ENCODE data around the gene STAT6.

The STAT6 gene

DNA sequence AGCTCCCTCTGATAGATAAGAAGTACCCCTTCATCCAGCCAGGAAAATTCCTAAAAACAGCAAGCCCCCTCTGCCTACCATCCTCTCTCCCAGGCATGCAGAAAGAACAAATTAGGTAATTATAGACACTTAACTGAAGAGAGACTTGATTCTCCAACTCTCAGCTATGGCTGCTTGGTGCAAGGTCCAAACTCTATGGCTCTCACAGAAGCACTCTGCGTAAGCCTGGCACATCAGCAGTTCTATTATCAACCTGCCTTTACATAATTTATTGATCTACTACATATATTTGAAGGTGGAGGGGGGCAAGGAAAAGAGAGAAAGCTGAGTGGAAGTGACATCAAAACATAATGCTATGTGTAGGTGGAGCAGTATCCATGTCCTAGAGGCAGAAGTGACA, 60.2 kb downstream of the STAT6 start:
- DNase-seq (ENCODE audit: low read depth in 2 of 2): no peak

DNA sequence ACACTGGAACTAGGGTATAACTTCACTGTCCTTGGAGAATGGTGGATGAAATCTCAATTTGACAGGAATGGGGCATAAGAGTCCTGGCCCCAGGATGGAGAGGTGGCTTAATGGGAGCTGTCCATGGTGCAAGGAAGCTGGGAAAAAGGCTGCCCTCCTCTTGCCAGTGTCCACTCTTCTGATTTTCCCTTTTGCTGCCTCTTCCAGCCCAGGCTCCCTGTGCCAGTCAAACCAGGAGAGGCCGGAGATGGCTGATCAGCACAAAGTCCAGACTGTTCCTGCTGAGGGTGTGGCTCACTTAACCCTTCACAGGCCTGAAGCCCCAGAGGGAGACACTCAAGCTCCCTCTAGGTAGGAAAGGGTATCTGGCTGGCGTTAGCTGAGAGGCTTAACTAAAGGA, 61.3 kb downstream of the STAT6 start, which contains the start of gene MYO1A:
MYO1A (minus strand) TSS at position 240 of the 400 bp plus-strand sequence. CDS start 1,806 bp downstream, outside the sequence.
- DNase-seq (ENCODE audit: low read depth in 2 of 2): no peak

DNA sequence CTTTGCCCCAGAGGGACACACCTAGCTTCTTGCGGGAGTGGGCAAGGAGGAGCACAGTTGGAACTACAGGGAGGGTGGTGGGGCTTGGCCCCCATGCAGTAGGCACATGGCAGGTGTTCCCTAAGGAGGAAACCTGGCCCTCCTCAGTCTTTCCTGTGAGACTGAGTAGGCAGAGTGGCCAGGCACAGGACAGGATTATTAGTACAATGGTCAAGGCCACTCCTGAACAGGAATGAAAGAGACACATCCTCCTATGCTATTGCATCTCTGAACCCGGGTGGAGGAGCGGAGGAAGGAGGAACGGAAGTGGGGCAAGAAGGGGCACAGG, 62.1 kb downstream of the STAT6 start:
- no peak for DNase-seq (ENCODE audit: low read depth in 2 of 2)

DNA sequence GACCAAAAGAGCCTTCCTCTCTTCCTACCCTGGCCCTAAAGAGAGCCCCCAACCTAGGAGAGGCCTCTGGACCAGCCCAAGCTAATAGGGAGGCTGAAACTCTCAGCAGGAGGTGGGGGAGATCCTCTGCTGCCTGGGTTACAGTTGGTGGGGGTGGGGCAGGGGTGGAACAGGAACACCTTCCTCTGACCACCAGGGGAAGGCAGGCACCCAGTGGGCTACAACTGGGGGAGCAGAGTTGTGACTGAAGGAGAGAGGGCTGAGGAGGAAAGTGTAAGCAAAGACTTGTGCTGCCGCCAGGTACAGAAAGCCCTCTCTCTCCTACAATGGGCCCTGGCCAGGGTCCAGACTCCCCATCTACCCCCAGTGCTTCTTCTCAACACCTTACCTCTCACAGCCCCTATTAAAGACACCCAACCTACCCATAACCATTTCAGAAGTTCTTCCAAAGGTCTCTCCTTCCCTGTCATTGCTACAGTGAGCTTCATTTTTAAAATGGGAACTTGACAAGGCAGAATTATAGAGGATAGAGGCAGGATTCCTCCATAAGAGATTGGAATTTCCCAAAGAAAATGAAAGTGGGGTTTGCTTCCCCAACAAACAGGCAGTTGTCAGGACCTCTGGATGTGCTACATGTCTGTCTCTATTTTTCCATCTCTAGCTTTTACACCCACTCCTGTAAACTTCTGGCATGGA, 62.6 kb downstream of the STAT6 start:
- DNase-seq (ENCODE audit: low read depth in 2 of 2): no peak

DNA sequence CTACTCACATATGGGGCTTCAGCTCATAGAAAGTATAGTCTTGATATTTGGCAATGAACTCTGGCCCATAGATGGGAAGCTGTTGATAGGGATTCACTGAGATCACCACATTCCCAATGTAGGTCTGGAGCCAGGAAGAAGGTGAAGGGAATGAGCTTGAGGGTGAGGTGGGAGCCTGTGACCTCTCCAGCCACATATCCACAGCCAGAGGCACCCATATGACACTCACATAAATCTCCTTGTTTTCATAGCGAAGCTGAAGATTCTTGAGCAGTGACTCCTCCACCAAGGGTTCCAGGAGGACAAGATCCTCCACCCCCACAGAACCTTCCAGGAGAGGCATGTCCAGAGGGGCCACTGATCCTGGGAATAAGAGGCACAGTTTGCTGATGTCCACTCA, 63.2 kb downstream of the STAT6 start:
- no peak for DNase-seq (ENCODE audit: low read depth in 2 of 2)

DNA sequence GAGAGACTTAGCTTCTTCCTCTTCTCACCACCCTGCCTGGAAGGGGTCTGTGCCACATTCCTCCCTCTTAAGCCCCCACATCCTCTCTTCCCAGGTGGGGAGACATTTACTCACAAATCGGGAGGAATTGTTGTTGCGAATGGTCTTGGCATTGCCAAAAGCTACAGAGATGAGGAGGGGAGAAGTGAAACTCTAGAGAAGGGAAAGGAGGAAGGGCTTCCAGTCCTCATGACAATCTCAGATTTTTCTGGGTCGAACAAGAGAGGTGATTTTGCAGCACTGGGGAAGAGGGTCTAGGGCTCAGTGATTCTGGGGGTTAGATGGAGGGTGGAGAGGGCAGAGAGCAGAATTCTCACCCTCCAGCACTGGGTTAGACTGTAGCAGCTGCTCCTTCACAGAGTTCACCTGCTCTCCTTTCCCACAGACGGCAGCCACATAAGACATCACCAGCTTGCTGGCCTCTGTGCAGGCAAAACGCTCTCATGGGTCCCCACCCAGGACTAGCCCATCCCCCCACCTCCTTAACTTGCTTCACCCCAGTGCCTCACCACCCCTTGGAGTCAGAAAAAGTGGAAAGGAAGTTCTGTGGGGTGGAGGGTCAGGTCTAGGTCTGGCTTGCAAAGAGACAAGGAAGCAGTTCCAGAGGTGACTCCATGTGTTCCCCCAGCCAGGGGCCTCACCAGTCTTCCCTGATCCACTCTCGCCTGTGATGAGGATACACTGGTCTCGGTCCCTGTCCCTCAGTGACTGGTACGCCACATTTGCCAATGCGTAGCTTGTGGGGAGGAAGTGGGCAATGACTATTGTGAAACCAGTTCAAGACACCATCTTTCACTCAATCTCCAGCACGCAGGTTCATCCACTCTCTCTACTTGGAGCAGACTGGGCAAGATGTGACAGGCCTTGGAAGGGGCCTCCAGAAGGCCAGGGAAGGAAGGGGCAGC, 63.9 kb downstream of the STAT6 start:
- DNase-seq (ENCODE audit: low read depth in 2 of 2): peak; percentile 30 to 50

DNA sequence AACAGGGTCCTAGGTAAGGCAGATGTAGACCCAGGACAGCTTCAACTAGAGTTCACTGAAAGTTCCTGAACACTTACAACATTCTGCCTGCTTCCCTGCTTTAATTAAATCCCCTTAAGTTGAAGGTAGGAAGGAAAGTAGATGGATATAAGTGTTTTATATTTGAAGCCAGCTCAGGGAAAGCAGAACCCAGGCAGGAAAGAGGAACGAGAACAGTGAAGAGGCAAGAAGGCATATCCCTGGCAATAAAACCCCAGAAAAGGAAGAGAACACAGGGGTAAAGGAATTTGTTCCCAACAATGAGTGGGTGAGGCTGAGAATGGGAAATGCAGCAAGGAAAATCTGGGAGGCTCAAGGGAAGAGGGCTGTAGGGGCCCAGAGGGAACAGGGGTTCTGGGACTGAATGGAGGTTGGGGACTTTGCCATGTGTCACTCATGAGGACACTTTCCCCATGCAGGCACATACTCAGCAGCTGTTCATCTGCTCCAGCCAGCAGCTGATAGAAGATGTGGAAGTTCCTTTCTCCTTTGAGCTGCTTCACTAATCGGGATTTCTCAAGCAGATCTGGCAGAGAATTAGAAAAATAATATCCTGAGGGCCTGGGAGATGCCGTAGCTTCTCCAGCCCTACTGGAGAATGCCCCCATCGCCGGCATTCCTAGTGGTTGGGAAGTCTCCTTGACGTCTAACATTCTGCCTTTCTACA, 64.9 kb downstream of the STAT6 start:
- no peak for DNase-seq (ENCODE audit: low read depth in 2 of 2)

All from stimulated activated CD4-positive, alpha-beta T cell treated with anti-CD3 and anti-CD28 coated beads, Interleukin-4, amount 100 ng/mL, for 48 hours (primary cell).